NCI-H1105 treated with DMSO at 0.1 percent for 48 hours (cell line): ENCODE data around the gene ZNF385C.

Experiments used
- DNase-seq: peaks from one replicate; lab custom pipeline; 2025; lab: John Stamatoyannopoulos, UW

ZNF385C gene

GRCh38 chr17:42125565-42125964, 27.3 kb upstream of the ZNF385C start:
- DNase-seq = no peak

GRCh38 chr17:42124256-42124655, 26.0 kb upstream of the ZNF385C start:
- no peak for DNase-seq

GRCh38 chr17:42122371-42123303, 24.4 kb upstream of the ZNF385C start, which contains the start of gene HSPB9:
HSPB9 (plus strand) TSS chr17:42122804; CDS start chr17:42122851, 47 bp downstream.
- peak; percentile 70 for DNase-seq

GRCh38 chr17:42120770-42121769, 22.8 kb upstream of the ZNF385C start, which contains the start of gene KAT2A:
KAT2A (minus strand) TSS chr17:42121367; CDS start chr17:42121304, 63 bp downstream.
- peak; percentile 64 for DNase-seq

- no peak for DNase-seq
Measured at GRCh38 chr17:42120161-42120769, 22.0 kb upstream of the ZNF385C start.

GRCh38 chr17:42119301-42119700, 21.0 kb upstream of the ZNF385C start:
- DNase-seq = no peak

- DNase-seq = peak; percentile 29
Measured at GRCh38 chr17:42118545-42118944, 20.3 kb upstream of the ZNF385C start.

- DNase-seq = no peak
Measured at GRCh38 chr17:42118126-42118510, 19.8 kb upstream of the ZNF385C start.

- no peak for DNase-seq
Measured at GRCh38 chr17:42117397-42118125, 19.3 kb upstream of the ZNF385C start.

GRCh38 chr17:42116705-42117396, 18.6 kb upstream of the ZNF385C start:
- DNase-seq = peak; percentile 58

- no peak for DNase-seq
Measured at GRCh38 chr17:42114118-42114517, 15.8 kb upstream of the ZNF385C start.

GRCh38 chr17:42113293-42114069, 15.2 kb upstream of the ZNF385C start:
- no peak for DNase-seq

- DNase-seq = no peak
Measured at GRCh38 chr17:42112552-42113176, 14.4 kb upstream of the ZNF385C start, which contains the start of gene DHX58. DHX58 (minus strand) TSS chr17:42112714; CDS start chr17:42111892, 822 bp downstream.

GRCh38 chr17:42111871-42112551, 13.7 kb upstream of the ZNF385C start:
- DNase-seq = no peak

GRCh38 chr17:42111265-42111636, 13.0 kb upstream of the ZNF385C start:
- DNase-seq = no peak

- DNase-seq = no peak
Measured at GRCh38 chr17:42110301-42111264, 12.3 kb upstream of the ZNF385C start.

- no peak for DNase-seq
Measured at GRCh38 chr17:42109086-42109485, 10.8 kb upstream of the ZNF385C start.
